HepG2 (cell line): ENCODE results near the gene METTL22. TPM values are rescaled to one million over a fixed set of nuclear protein-coding genes. Genes with fewer than 3 reads are reported as not detected.

Experiments
- HNRNPUL1 ChIP-seq: fragments of 200-400 bp; formaldehyde crosslinking; IDR thresholded peaks from 2 replicates; pipeline ENCODE4 v1.6.1; 2017; ENCODE audit warnings: low read depth, mild to moderate bottlenecking, low read length, moderate library complexity
- MAF1 ChIP-seq: sonication (generic); formaldehyde crosslinking; IDR thresholded peaks from 2 replicates; pipeline ENCODE4 v1.5.0; 2020; ENCODE audit warnings: missing genetic modification reagents, borderline replicate concordance
- MTF2 ChIP-seq: sonication (generic); formaldehyde crosslinking; IDR thresholded peaks from 2 replicates; pipeline ENCODE4 v1.5.0; 2020; ENCODE audit warnings: missing genetic modification reagents, borderline replicate concordance
- ZNF333 ChIP-seq: sonication (generic); formaldehyde crosslinking; IDR thresholded peaks from 2 replicates; pipeline ENCODE4 v1.4.0; 2020; ENCODE audit warnings: mild to moderate bottlenecking, missing genetic modification reagents, borderline replicate concordance
- ZNF33B ChIP-seq: sonication (generic); formaldehyde crosslinking; IDR thresholded peaks from 2 replicates; pipeline ENCODE4 v1.5.1; 2020; ENCODE audit warnings: mild to moderate bottlenecking, missing genetic modification reagents
- ZNF605 ChIP-seq: sonication (generic); formaldehyde crosslinking; IDR thresholded peaks from 2 replicates; pipeline ENCODE4 v1.8.0; 2022; ENCODE audit warnings: mild to moderate bottlenecking, missing genetic modification reagents
- polyA plus RNA-seq, 8 experiments: library from polyadenylated mRNA; depleted of rRNA in 3 of 8; stranded (reverse) in 7 of 8; unstranded in 1 of 8; fragments of >200 nt; fragmentation: Illumina TruSeq in 4 of 8; extraction: Trizol in 4 of 8; gene quantifications; 2 replicates each; pipeline versions ENCODE4 v1.2.1 to v1.2.3, GENCODE V29; 2011 to 2016; ENCODE audit warnings: low read depth in 4 of 8, missing spikeins in 1 of 8, mixed read lengths in 1 of 8; ENCODE audit not compliant: insufficient read depth in 1 of 8
- total RNA-seq, 5 experiments: library from RNA; depleted of rRNA; stranded (reverse); fragments of >200 nt; fragmentation: Illumina TruSeq; extraction: Trizol; gene quantifications; 2 replicates each; pipeline ENCODE4 v1.2.3, GENCODE V29; 2016; ENCODE audit warnings: low read depth in 1 of 5
- TF ChIP-seq, protein P1 (sequence below): sonication (generic); formaldehyde crosslinking; IDR thresholded peaks from 2 replicates; pipeline ENCODE4 v1.9.0; 2021; ENCODE audit warnings: missing genetic modification reagents, mild to moderate bottlenecking, borderline replicate concordance
- TF ChIP-seq, protein P2 (sequence below): sonication (generic); formaldehyde crosslinking; IDR thresholded peaks from 2 replicates; pipeline ENCODE4 v1.4.0; 2020; ENCODE audit warnings: missing genetic modification reagents, mild to moderate bottlenecking, borderline replicate concordance
- TF ChIP-seq, protein P3 (sequence below), 2 experiments: IDR thresholded peaks; 2 replicates each; pipeline ENCODE4 v1.6.1; 2011 to 2012; ENCODE audit warnings: low read length in 2 of 2, borderline replicate concordance in 1 of 2, low read depth in 1 of 2, mild to moderate bottlenecking in 1 of 2, moderate library complexity in 1 of 2

Gene METTL22
- total and polyA plus RNA-seq, 2 of the 13 experiments (the other 11 are each of a cell fraction or from before 2014, with no cell fraction given), result 36.2 to 94.8 TPM

DNA sequence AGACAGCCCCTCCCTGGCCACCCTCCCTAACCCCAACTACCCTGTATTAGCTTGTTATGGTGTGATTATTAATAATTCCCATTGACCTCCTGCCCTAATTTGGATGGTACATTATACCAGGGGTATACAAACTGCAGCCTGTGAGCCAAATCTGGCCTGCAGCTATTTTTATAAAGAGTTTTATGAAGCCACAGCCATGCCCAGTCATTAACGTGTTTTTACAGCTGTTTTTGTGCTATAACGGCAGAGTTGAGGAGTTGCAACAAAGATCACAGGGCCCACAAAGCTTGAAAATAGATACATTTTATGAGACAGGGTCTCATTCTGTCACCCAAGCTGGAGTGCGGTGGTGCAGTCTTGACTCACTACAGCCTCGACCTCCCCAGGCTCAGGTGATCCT lies 6.0 kb downstream of the METTL22 start (continued):
- no peak for TF ChIP-seq MAF1 (CRISPR knock-in tag)
- no peak for TF ChIP-seq ZNF33B (CRISPR knock-in tag)
- TF ChIP-seq HNRNPUL1, result no peak
- no peak for TF ChIP-seq ZNF333 (CRISPR knock-in tag)
- TF ChIP-seq MTF2, result no peak
- TF ChIP-seq ZNF605 (CRISPR knock-in tag), result no peak
- TF ChIP-seq, protein P1, sequence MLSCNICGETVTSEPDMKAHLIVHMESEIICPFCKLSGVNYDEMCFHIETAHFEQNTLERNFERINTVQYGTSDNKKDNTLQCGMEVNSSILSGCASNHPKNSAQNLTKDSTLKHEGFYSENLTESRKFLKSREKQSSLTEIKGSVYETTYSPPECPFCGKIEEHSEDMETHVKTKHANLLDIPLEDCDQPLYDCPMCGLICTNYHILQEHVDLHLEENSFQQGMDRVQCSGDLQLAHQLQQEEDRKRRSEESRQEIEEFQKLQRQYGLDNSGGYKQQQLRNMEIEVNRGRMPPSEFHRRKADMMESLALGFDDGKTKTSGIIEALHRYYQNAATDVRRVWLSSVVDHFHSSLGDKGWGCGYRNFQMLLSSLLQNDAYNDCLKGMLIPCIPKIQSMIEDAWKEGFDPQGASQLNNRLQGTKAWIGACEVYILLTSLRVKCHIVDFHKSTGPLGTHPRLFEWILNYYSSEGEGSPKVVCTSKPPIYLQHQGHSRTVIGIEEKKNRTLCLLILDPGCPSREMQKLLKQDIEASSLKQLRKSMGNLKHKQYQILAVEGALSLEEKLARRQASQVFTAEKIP (CRISPR knock-in tag), result no peak
- TF ChIP-seq, protein P2, sequence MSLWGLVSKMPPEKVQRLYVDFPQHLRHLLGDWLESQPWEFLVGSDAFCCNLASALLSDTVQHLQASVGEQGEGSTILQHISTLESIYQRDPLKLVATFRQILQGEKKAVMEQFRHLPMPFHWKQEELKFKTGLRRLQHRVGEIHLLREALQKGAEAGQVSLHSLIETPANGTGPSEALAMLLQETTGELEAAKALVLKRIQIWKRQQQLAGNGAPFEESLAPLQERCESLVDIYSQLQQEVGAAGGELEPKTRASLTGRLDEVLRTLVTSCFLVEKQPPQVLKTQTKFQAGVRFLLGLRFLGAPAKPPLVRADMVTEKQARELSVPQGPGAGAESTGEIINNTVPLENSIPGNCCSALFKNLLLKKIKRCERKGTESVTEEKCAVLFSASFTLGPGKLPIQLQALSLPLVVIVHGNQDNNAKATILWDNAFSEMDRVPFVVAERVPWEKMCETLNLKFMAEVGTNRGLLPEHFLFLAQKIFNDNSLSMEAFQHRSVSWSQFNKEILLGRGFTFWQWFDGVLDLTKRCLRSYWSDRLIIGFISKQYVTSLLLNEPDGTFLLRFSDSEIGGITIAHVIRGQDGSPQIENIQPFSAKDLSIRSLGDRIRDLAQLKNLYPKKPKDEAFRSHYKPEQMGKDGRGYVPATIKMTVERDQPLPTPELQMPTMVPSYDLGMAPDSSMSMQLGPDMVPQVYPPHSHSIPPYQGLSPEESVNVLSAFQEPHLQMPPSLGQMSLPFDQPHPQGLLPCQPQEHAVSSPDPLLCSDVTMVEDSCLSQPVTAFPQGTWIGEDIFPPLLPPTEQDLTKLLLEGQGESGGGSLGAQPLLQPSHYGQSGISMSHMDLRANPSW, result no peak
- TF ChIP-seq, protein P3, sequence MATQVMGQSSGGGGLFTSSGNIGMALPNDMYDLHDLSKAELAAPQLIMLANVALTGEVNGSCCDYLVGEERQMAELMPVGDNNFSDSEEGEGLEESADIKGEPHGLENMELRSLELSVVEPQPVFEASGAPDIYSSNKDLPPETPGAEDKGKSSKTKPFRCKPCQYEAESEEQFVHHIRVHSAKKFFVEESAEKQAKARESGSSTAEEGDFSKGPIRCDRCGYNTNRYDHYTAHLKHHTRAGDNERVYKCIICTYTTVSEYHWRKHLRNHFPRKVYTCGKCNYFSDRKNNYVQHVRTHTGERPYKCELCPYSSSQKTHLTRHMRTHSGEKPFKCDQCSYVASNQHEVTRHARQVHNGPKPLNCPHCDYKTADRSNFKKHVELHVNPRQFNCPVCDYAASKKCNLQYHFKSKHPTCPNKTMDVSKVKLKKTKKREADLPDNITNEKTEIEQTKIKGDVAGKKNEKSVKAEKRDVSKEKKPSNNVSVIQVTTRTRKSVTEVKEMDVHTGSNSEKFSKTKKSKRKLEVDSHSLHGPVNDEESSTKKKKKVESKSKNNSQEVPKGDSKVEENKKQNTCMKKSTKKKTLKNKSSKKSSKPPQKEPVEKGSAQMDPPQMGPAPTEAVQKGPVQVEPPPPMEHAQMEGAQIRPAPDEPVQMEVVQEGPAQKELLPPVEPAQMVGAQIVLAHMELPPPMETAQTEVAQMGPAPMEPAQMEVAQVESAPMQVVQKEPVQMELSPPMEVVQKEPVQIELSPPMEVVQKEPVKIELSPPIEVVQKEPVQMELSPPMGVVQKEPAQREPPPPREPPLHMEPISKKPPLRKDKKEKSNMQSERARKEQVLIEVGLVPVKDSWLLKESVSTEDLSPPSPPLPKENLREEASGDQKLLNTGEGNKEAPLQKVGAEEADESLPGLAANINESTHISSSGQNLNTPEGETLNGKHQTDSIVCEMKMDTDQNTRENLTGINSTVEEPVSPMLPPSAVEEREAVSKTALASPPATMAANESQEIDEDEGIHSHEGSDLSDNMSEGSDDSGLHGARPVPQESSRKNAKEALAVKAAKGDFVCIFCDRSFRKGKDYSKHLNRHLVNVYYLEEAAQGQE (IDR thresholded peaks at IDR 0.05; ENCODE audit: borderline replicate concordance in 1 of 2, low read depth in 1 of 2, low read length in 2 of 2), result no peak
